Osteocyte (in vitro differentiated cells): ENCODE measurements around the gene TBXT. TPM values are rescaled to one million over a fixed set of nuclear protein-coding genes. Genes with fewer than 3 reads are reported as not detected.

ENCODE experiments used
- DNase-seq: peaks from one replicate; pipeline ENCODE4 v3.0.0; 2021; ENCODE audit warnings: mixed read lengths; ENCODE audit not compliant: unreplicated experiment; ENCODE audit errors: extremely low spot score
- H3K27ac Mint-ChIP-seq: one replicate; pipeline ENCODE4 v1.8.0; 2021; ENCODE audit warnings: mild to moderate bottlenecking, mixed read lengths; ENCODE audit not compliant: unreplicated experiment
- H3K27me3 Mint-ChIP-seq: one replicate; pipeline ENCODE4 v1.8.0; 2021; ENCODE audit warnings: mixed read lengths; ENCODE audit not compliant: unreplicated experiment
- H3K36me3 Mint-ChIP-seq: one replicate; pipeline ENCODE4 v1.8.0; 2021; ENCODE audit warnings: mixed read lengths; ENCODE audit not compliant: unreplicated experiment
- H3K4me1 Mint-ChIP-seq: one replicate; pipeline ENCODE4 v1.8.0; 2021; ENCODE audit warnings: mixed read lengths; ENCODE audit not compliant: unreplicated experiment
- H3K4me3 Mint-ChIP-seq: one replicate; pipeline ENCODE4 v1.8.0; 2021; ENCODE audit warnings: mild to moderate bottlenecking, moderate library complexity, mixed read lengths; ENCODE audit not compliant: unreplicated experiment
- H3K9me3 Mint-ChIP-seq: one replicate; pipeline ENCODE4 v1.8.0; 2021; ENCODE audit warnings: mixed read lengths; ENCODE audit not compliant: unreplicated experiment
- long read RNA-seq: library from polyadenylated mRNA; unstranded; transcript quantifications from one replicate; pipeline ENCODE4 v2.0.0, GENCODE V29; 2021
- total RNA-seq: library from RNA; stranded (reverse); gene quantifications from 2 replicates; pipeline ENCODE4 v1.2.1, GENCODE V29; 2021
- TF ChIP-seq, protein P1 (sequence below): fragments of 200-600 bp; sonication (generic); IDR thresholded peaks from 2 replicates; pipeline ENCODE4 v1.5.0; 2021; ENCODE audit warnings: antibody characterized with exemption, mild to moderate bottlenecking, moderate library complexity

TBXT gene, protein sequence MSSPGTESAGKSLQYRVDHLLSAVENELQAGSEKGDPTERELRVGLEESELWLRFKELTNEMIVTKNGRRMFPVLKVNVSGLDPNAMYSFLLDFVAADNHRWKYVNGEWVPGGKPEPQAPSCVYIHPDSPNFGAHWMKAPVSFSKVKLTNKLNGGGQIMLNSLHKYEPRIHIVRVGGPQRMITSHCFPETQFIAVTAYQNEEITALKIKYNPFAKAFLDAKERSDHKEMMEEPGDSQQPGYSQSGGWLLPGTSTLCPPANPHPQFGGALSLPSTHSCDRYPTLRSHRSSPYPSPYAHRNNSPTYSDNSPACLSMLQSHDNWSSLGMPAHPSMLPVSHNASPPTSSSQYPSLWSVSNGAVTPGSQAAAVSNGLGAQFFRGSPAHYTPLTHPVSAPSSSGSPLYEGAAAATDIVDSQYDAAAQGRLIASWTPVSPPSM
- total RNA-seq, result not detected in 2 replicates
- long read RNA-seq, result 0 reads

GRCh38 chr6:166167801-166168615 is at the start of gene TBXT:
Gene TBXT (minus strand): TSS chr6:166167851. CDS start chr6:166167591, 260 bp downstream.
- no peak within 1 kb of the TSS for H3K27ac Mint-ChIP-seq
- DNase-seq, result no peak
- peaks cover 61% of the 10 kb centered on the region for H3K27me3 Mint-ChIP-seq
- H3K36me3 Mint-ChIP-seq, result no peaks in the 10 kb centered on the region
- TF ChIP-seq, protein P1, sequence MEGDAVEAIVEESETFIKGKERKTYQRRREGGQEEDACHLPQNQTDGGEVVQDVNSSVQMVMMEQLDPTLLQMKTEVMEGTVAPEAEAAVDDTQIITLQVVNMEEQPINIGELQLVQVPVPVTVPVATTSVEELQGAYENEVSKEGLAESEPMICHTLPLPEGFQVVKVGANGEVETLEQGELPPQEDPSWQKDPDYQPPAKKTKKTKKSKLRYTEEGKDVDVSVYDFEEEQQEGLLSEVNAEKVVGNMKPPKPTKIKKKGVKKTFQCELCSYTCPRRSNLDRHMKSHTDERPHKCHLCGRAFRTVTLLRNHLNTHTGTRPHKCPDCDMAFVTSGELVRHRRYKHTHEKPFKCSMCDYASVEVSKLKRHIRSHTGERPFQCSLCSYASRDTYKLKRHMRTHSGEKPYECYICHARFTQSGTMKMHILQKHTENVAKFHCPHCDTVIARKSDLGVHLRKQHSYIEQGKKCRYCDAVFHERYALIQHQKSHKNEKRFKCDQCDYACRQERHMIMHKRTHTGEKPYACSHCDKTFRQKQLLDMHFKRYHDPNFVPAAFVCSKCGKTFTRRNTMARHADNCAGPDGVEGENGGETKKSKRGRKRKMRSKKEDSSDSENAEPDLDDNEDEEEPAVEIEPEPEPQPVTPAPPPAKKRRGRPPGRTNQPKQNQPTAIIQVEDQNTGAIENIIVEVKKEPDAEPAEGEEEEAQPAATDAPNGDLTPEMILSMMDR, result no peak
- peaks cover 12% of the 10 kb centered on the region for H3K4me1 Mint-ChIP-seq
- H3K4me3 Mint-ChIP-seq, result peak within 1 kb of the TSS; percentile 72
- H3K9me3 Mint-ChIP-seq, result no peaks in the 10 kb centered on the region

GRCh38 chr6:166207284-166207561 is 39.6 kb upstream of the TBXT start:
- TF ChIP-seq, protein P1, result no peak
- Mint-ChIP-seq H3K9me3 (peaks cover 13% of the 10 kb centered on the region), H3K27ac (no peak overlapping the region), H3K4me3 (no peak overlapping the region), H3K4me1 (no peaks in the 10 kb centered on the region), H3K36me3 (no peaks in the 10 kb centered on the region), H3K27me3 (peaks cover 5% of the 10 kb centered on the region)
- no peak for DNase-seq

GRCh38 chr6:166206510-166207283 is 39.0 kb upstream of the TBXT start:
- DNase-seq, result no peak
- Mint-ChIP-seq H3K27ac (no peak overlapping the region), H3K27me3 (peaks cover 9% of the 10 kb centered on the region), H3K4me3 (no peak overlapping the region), H3K4me1 (no peaks in the 10 kb centered on the region), H3K9me3 (peaks cover 7% of the 10 kb centered on the region), H3K36me3 (no peaks in the 10 kb centered on the region)
- TF ChIP-seq, protein P1, result no peak

DNA sequence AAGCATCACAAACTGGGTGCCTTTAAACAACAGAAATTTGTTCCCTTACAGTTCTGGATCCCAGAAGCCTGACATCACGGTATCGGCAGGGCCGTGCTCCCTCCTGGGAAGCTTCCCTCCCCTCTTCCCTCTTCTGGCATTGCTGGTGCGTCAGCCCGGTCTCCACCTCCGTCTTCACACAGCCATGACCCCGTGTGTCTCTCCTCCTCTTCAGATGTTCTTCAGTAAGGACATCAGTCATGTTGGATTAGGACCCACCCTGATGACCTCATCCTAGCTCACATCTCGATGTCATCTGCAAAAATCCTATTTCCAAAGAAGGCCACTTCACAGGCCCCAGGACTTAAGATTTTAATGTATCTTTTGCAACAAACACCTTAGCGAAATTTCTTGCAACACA is 38.4 kb upstream of the TBXT start:
- TF ChIP-seq, protein P1, result no peak
- H3K9me3 Mint-ChIP-seq, result peaks cover under 1% of the 10 kb centered on the region
- no peak overlapping the region for H3K4me3 Mint-ChIP-seq
- no peak for DNase-seq
- H3K27me3 Mint-ChIP-seq, result peaks cover 6% of the 10 kb centered on the region
- no peaks in the 10 kb centered on the region for H3K36me3 Mint-ChIP-seq
- H3K4me1 Mint-ChIP-seq, result no peaks in the 10 kb centered on the region
- H3K27ac Mint-ChIP-seq, result no peak overlapping the region
